Stimulated activated memory B cell treated with anti-CD40 and anti-IgM and Interleukin-4, amounts not matched to agents 10 μg/mL and 1 μg/mL and 100 μg/mL, for 72 hours (primary cell): ENCODE results near the gene HEXA.
"Not testable (repeated sequence)": the region's sequence is repeated elsewhere in the genome, so short reads cannot be mapped to it uniquely, and the experiment has no call there.

Source experiments
- ATAC-seq: fragments of 150-1000 bp; cut with Tn5 transposase; 2 replicates; pipeline ENCODE4 v1.10.0; 2021
- H3K27ac Mint-ChIP-seq: one replicate; pipeline ENCODE4 v1.8.0; 2022; ENCODE audit warnings: mild to moderate bottlenecking, mixed read lengths
- H3K27me3 Mint-ChIP-seq: one replicate; pipeline ENCODE4 v1.8.0; 2022; ENCODE audit warnings: mixed read lengths
- H3K36me3 Mint-ChIP-seq: one replicate; pipeline ENCODE4 v1.8.0; 2022; ENCODE audit warnings: mixed read lengths
- H3K4me1 Mint-ChIP-seq: one replicate; pipeline ENCODE4 v1.8.0; 2022; ENCODE audit warnings: mixed read lengths
- H3K4me3 Mint-ChIP-seq: one replicate; pipeline ENCODE4 v1.8.0; 2022; ENCODE audit warnings: mild to moderate bottlenecking, moderate library complexity, mixed read lengths
- H3K9me3 Mint-ChIP-seq: one replicate; pipeline ENCODE4 v1.8.0; 2022; ENCODE audit warnings: mixed read lengths

HEXA gene

GRCh38 chr15:72389231-72389630 lies 13.4 kb upstream of the HEXA start:
- H3K36me3 Mint-ChIP-seq = no peaks in the 10 kb centered on the region
- H3K4me1 Mint-ChIP-seq = no peaks in the 10 kb centered on the region
- no peaks in the 10 kb centered on the region for H3K9me3 Mint-ChIP-seq
- no peak overlapping the region for H3K4me3 Mint-ChIP-seq
- peaks cover 9% of the 10 kb centered on the region for H3K27me3 Mint-ChIP-seq
- ATAC-seq = no peak
- no peak overlapping the region for H3K27ac Mint-ChIP-seq

- Mint-ChIP-seq H3K27me3 (peaks cover 9% of the 10 kb centered on the region), H3K36me3 (no peaks in the 10 kb centered on the region), H3K27ac (no peak overlapping the region), H3K9me3 (no peaks in the 10 kb centered on the region), H3K4me1 (no peaks in the 10 kb centered on the region), H3K4me3 (no peak overlapping the region)
- no peak for ATAC-seq
These were observed 11.9 kb upstream of the HEXA start for GRCh38 chr15:72387741-72388140.

- no peak overlapping the region for H3K4me3 Mint-ChIP-seq
- peaks cover 7% of the 10 kb centered on the region for H3K4me1 Mint-ChIP-seq
- H3K9me3 Mint-ChIP-seq = no peaks in the 10 kb centered on the region
- no peak overlapping the region for H3K27ac Mint-ChIP-seq
- peaks cover 9% of the 10 kb centered on the region for H3K27me3 Mint-ChIP-seq
- H3K36me3 Mint-ChIP-seq = no peaks in the 10 kb centered on the region
- ATAC-seq = no peak
These were observed 6.3 kb upstream of the HEXA start for GRCh38 chr15:72382146-72382545.

- Mint-ChIP-seq H3K27me3 (peaks cover 7% of the 10 kb centered on the region), H3K4me3 (no peak overlapping the region), H3K27ac (no peak overlapping the region), H3K4me1 (peaks cover 19% of the 10 kb centered on the region), H3K36me3 (no peaks in the 10 kb centered on the region), H3K9me3 (no peaks in the 10 kb centered on the region)
- no peak for ATAC-seq
These were observed 4.9 kb upstream of the HEXA start for GRCh38 chr15:72380743-72381142.

GRCh38 chr15:72379856-72380430 lies 4.1 kb upstream of the HEXA start:
- peaks cover 25% of the 10 kb centered on the region for H3K4me1 Mint-ChIP-seq
- no peak for ATAC-seq
- no peaks in the 10 kb centered on the region for H3K9me3 Mint-ChIP-seq
- no peaks in the 10 kb centered on the region for H3K27me3 Mint-ChIP-seq
- H3K4me3 Mint-ChIP-seq = no peak overlapping the region
- no peaks in the 10 kb centered on the region for H3K36me3 Mint-ChIP-seq
- H3K27ac Mint-ChIP-seq = no peak overlapping the region

GRCh38 chr15:72379106-72379505 lies 3.3 kb upstream of the HEXA start:
- not testable (repeated sequence) for ATAC-seq, H3K4me3 Mint-ChIP-seq, H3K9me3 Mint-ChIP-seq, H3K27me3 Mint-ChIP-seq, H3K36me3 Mint-ChIP-seq, H3K27ac Mint-ChIP-seq
- H3K4me1 Mint-ChIP-seq = peaks cover 34% of the 10 kb centered on the region

- Mint-ChIP-seq H3K9me3 (no peaks in the 10 kb centered on the region), H3K27me3 (no peaks in the 10 kb centered on the region), H3K36me3 (no peaks in the 10 kb centered on the region), H3K4me1 (peaks cover 51% of the 10 kb centered on the region), H3K27ac (peak overlapping the region; percentile 99), H3K4me3 (no peak overlapping the region)
- ATAC-seq = no peak
These were observed 1.5 kb upstream of the HEXA start for GRCh38 chr15:72377331-72377730.

- no peaks in the 10 kb centered on the region for H3K36me3 Mint-ChIP-seq
- H3K27me3 Mint-ChIP-seq = no peaks in the 10 kb centered on the region
- peak overlapping the region; percentile 97 for H3K4me3 Mint-ChIP-seq
- peaks cover 57% of the 10 kb centered on the region for H3K4me1 Mint-ChIP-seq
- H3K9me3 Mint-ChIP-seq = no peaks in the 10 kb centered on the region
- H3K27ac Mint-ChIP-seq = peak overlapping the region; percentile 99
- peak; percentile 85 for ATAC-seq
These were observed 341 bp downstream of the HEXA start for GRCh38 chr15:72375501-72375845.

- H3K27ac Mint-ChIP-seq = peak overlapping the region; percentile 59
- peaks cover 6% of the 10 kb centered on the region for H3K36me3 Mint-ChIP-seq
- ATAC-seq = no peak
- peak overlapping the region; percentile 38 for H3K4me3 Mint-ChIP-seq
- no peaks in the 10 kb centered on the region for H3K27me3 Mint-ChIP-seq
- peaks cover 75% of the 10 kb centered on the region for H3K4me1 Mint-ChIP-seq
- H3K9me3 Mint-ChIP-seq = no peaks in the 10 kb centered on the region
These were observed 3.5 kb downstream of the HEXA start for GRCh38 chr15:72372361-72372760.

- no peaks in the 10 kb centered on the region for H3K27me3 Mint-ChIP-seq
These were observed 5.8 kb downstream of the HEXA start for GRCh38 chr15:72369964-72370363.

GRCh38 chr15:72368899-72369298 lies 6.9 kb downstream of the HEXA start:
- peaks cover 25% of the 10 kb centered on the region for H3K36me3 Mint-ChIP-seq
- H3K9me3 Mint-ChIP-seq = no peaks in the 10 kb centered on the region
- no peaks in the 10 kb centered on the region for H3K27me3 Mint-ChIP-seq
- ATAC-seq = no peak
- H3K4me1 Mint-ChIP-seq = peaks cover 67% of the 10 kb centered on the region
- H3K4me3 Mint-ChIP-seq = no peak overlapping the region
- no peak overlapping the region for H3K27ac Mint-ChIP-seq

More at GRCh38 chr15:72369964-72370363, 5.8 kb downstream of the HEXA start:
- ATAC-seq = no peak
- H3K4me1 Mint-ChIP-seq = peaks cover 78% of the 10 kb centered on the region
- H3K36me3 Mint-ChIP-seq = peaks cover 25% of the 10 kb centered on the region
- H3K27ac Mint-ChIP-seq = no peak overlapping the region
- H3K4me3 Mint-ChIP-seq = no peak overlapping the region
- no peaks in the 10 kb centered on the region for H3K9me3 Mint-ChIP-seq

GRCh38 chr15:72368325-72368724 lies 7.5 kb downstream of the HEXA start:
- peaks cover 25% of the 10 kb centered on the region for H3K36me3 Mint-ChIP-seq
- no peak for ATAC-seq
- H3K27me3 Mint-ChIP-seq = no peaks in the 10 kb centered on the region
- no peak overlapping the region for H3K27ac Mint-ChIP-seq
- H3K4me1 Mint-ChIP-seq = peaks cover 62% of the 10 kb centered on the region
- no peaks in the 10 kb centered on the region for H3K9me3 Mint-ChIP-seq
- H3K4me3 Mint-ChIP-seq = no peak overlapping the region

- H3K4me3 Mint-ChIP-seq = no peak overlapping the region
- no peaks in the 10 kb centered on the region for H3K9me3 Mint-ChIP-seq
- H3K27ac Mint-ChIP-seq = peak overlapping the region; percentile 18
- peak; percentile 96 for ATAC-seq
- peaks cover 25% of the 10 kb centered on the region for H3K36me3 Mint-ChIP-seq
- H3K27me3 Mint-ChIP-seq = no peaks in the 10 kb centered on the region
- H3K4me1 Mint-ChIP-seq = peaks cover 46% of the 10 kb centered on the region
These were observed 10.0 kb downstream of the HEXA start for GRCh38 chr15:72365844-72366243.

GRCh38 chr15:72361176-72361575 lies 14.6 kb downstream of the HEXA start:
- Mint-ChIP-seq H3K27me3 (no peaks in the 10 kb centered on the region), H3K27ac (no peak overlapping the region), H3K4me3 (no peak overlapping the region), H3K4me1 (peaks cover 21% of the 10 kb centered on the region), H3K36me3 (peaks cover 14% of the 10 kb centered on the region), H3K9me3 (no peaks in the 10 kb centered on the region)
- no peak for ATAC-seq

- Mint-ChIP-seq H3K4me3 (no peak overlapping the region), H3K36me3 (peaks cover 17% of the 10 kb centered on the region), H3K4me1 (peaks cover 10% of the 10 kb centered on the region), H3K27me3 (no peaks in the 10 kb centered on the region), H3K27ac (peak overlapping the region; percentile 42), H3K9me3 (no peaks in the 10 kb centered on the region)
- peak; percentile 57 for ATAC-seq
These were observed 17.1 kb downstream of the HEXA start for GRCh38 chr15:72358650-72359171.

- Mint-ChIP-seq H3K9me3 (no peaks in the 10 kb centered on the region), H3K27ac (peak overlapping the region; percentile 42), H3K27me3 (no peaks in the 10 kb centered on the region), H3K4me1 (peaks cover 10% of the 10 kb centered on the region), H3K36me3 (peaks cover 22% of the 10 kb centered on the region), H3K4me3 (no peak overlapping the region)
- no peak for ATAC-seq
These were observed 17.7 kb downstream of the HEXA start for GRCh38 chr15:72358121-72358520.
